Keratinocyte (primary cell): ENCODE data around the gene NR3C2. TPM values are rescaled to one million over a fixed set of nuclear protein-coding genes. Genes with fewer than 3 reads are reported as not detected.

Source experiments
- DNase-seq: peaks from one replicate; pipeline ENCODE4 v3.0.0-alpha.2; 2011; ENCODE audit warnings: low read depth, missing footprints, low spot score
- FAIRE-seq: peaks from 2 replicates; lab custom pipeline; 2011; peaks lifted over from hg19 to GRCh38; lab: Jason Lieb, UNC
- H2AFZ ChIP-seq: 2 replicates; pipeline ENCODE4 v1.6.0; 2012; ENCODE audit warnings: low read length, control low read depth, inconsistent platforms; ENCODE audit not compliant: control insufficient read depth
- H3K27ac ChIP-seq: 2 replicates; pipeline ENCODE4 v1.5.1; 2011; ENCODE audit warnings: low read length; ENCODE audit not compliant: control insufficient read depth, insufficient read depth
- H3K27me3 ChIP-seq: 3 replicates; pipeline ENCODE4 v1.6.0; 2011; ENCODE audit warnings: low read length; ENCODE audit not compliant: control insufficient read depth, insufficient read depth; ENCODE audit errors: extremely low read depth
- H3K36me3 ChIP-seq, 2 experiments: 2 replicates in 1 of 2; 3 replicates in 1 of 2; pipeline ENCODE4 v1.5.1; 2011; ENCODE audit warnings: low read length in 2 of 2, mild to moderate bottlenecking in 1 of 2; ENCODE audit not compliant: control insufficient read depth in 2 of 2, insufficient read depth in 2 of 2; ENCODE audit errors: extremely low read depth in 1 of 2
- H3K4me1 ChIP-seq: 3 replicates; pipeline ENCODE4 v1.5.1; 2011; ENCODE audit warnings: low read length; ENCODE audit not compliant: control insufficient read depth, insufficient read depth; ENCODE audit errors: extremely low read depth
- H3K4me2 ChIP-seq: 3 replicates; pipeline ENCODE4 v1.6.0; 2011; ENCODE audit warnings: low read depth, low read length; ENCODE audit not compliant: control insufficient read depth, insufficient read depth; ENCODE audit errors: extremely low read depth
- H3K4me3 ChIP-seq, 3 experiments: fragments of 200-600 bp in 1 of 3; sonication (generic) in 1 of 3; 2 replicates in 2 of 3; 3 replicates in 1 of 3; pipeline ENCODE4 v1.5.1; 2011 to 2016; ENCODE audit warnings: low read length in 3 of 3, mild to moderate bottlenecking in 3 of 3, control low read depth in 2 of 3, inconsistent platforms in 1 of 3, low read depth in 1 of 3, mixed read lengths in 1 of 3, mixed run types in 1 of 3, moderate library complexity in 1 of 3; ENCODE audit not compliant: control insufficient read depth in 2 of 3, insufficient read depth in 2 of 3; ENCODE audit errors: extremely low read depth in 1 of 3
- H3K79me2 ChIP-seq: 2 replicates; pipeline ENCODE4 v1.6.0; 2012; ENCODE audit warnings: low read length; ENCODE audit not compliant: control insufficient read depth, insufficient read depth
- H3K9ac ChIP-seq: 3 replicates; pipeline ENCODE4 v1.6.0; 2011; ENCODE audit warnings: low read length; ENCODE audit not compliant: control insufficient read depth, insufficient read depth; ENCODE audit errors: extremely low read depth
- H3K9me1 ChIP-seq: 3 replicates; pipeline ENCODE4 v1.6.0; 2011; ENCODE audit warnings: low read length; ENCODE audit not compliant: control insufficient read depth, insufficient read depth; ENCODE audit errors: extremely low read depth
- H3K9me3 ChIP-seq: 2 replicates; pipeline ENCODE4 v1.5.1; 2012; ENCODE audit warnings: low read depth, low read length; ENCODE audit not compliant: control insufficient read depth
- H4K20me1 ChIP-seq: 3 replicates; pipeline ENCODE4 v1.6.0; 2011; ENCODE audit warnings: low read length; ENCODE audit not compliant: control insufficient read depth, insufficient read depth; ENCODE audit errors: extremely low read depth
- CTCF ChIP-seq, 3 experiments: IDR thresholded peaks in 1 of 3; conservative IDR thresholded peaks in 1 of 3; optimal IDR thresholded peaks in 1 of 3; 2 replicates in 2 of 3; 3 replicates in 1 of 3; pipeline versions ENCODE3 to v1.5.1; 2011; ENCODE audit warnings: low read length in 3 of 3, mild to moderate bottlenecking in 3 of 3, moderate library complexity in 2 of 3, control low read depth in 1 of 3, inconsistent platforms in 1 of 3; ENCODE audit not compliant: insufficient read depth in 2 of 3; ENCODE audit errors: extremely low read depth in 1 of 3
- EZH2 ChIP-seq: IDR thresholded peaks from one replicate; pipeline ENCODE4 v1.6.1; 2012; ENCODE audit warnings: inconsistent platforms, mild to moderate bottlenecking, low read length, moderate library complexity
- dilution Hi-C: fragments of 300-500 bp; cut with MboI; formaldehyde crosslinking; loops from one replicate; pipeline ENCODE4 v1.7.0; 2020; ENCODE audit warnings: low sequenced_read_pairs; ENCODE audit not compliant: extremely low pct_ligation_motif_present
- polyA plus RNA-seq, 5 experiments: library from polyadenylated mRNA; depleted of rRNA in 3 of 5; stranded (reverse) in 3 of 5; stranded (forward) in 1 of 5; unstranded in 1 of 5; fragments of >200 nt; gene quantifications; 1 replicate in 1 of 5; 2 replicates in 3 of 5; 3 replicates in 1 of 5; pipeline versions ENCODE4 v1.2.1 to v1.2.3, GENCODE V29; 2011 to 2012; ENCODE audit warnings: missing spikeins in 2 of 5, low read depth in 1 of 5, low replicate concordance in 1 of 5

The NR3C2 gene
- polyA plus RNA-seq, 1 donor (not counting 4 experiments of a cell fraction or from before 2014, with no cell fraction given) = 1.5 TPM

GRCh38 chr4:148081745-148082144 lies 360.5 kb downstream of the NR3C2 start:
- no peak overlapping the region for H3K4me3 ChIP-seq
- H3K36me3 ChIP-seq = peaks cover 1 to 6% of the 10 kb centered on the region in 2 experiments
- TF ChIP-seq CTCF (optimal IDR thresholded peaks at IDR 0.05 in 1 of 3, IDR thresholded peaks at IDR 0.05 in 1 of 3, conservative IDR thresholded peaks at IDR 0.05 in 1 of 3; ENCODE audit: extremely low read depth in 1 of 3, insufficient read depth in 2 of 3, low read length in 3 of 3) (no peak), EZH2 (no peak)
- H2AFZ ChIP-seq = no peak overlapping the region
- dilution Hi-C loops = no loop called here
- H3K27ac ChIP-seq = no peak overlapping the region
- H3K4me2 ChIP-seq = no peak overlapping the region
- no peaks in the 10 kb centered on the region for H3K79me2 ChIP-seq
- H3K9ac ChIP-seq = no peak overlapping the region
- H3K27me3 ChIP-seq = no peaks in the 10 kb centered on the region
- DNase-seq = no peak
- H4K20me1 ChIP-seq = no peaks in the 10 kb centered on the region
- no peaks in the 10 kb centered on the region for H3K4me1 ChIP-seq
- no peak for FAIRE-seq
- H3K9me3 ChIP-seq = no peaks in the 10 kb centered on the region
- H3K9me1 ChIP-seq = no peaks in the 10 kb centered on the region

GRCh38 chr4:148081267-148081666 lies 360.9 kb downstream of the NR3C2 start:
- FAIRE-seq = no peak
- Histone ChIP-seq H3K9ac (no peak overlapping the region), H2AFZ (no peak overlapping the region), H3K36me3 (peaks cover 1 to 6% of the 10 kb centered on the region in 2 experiments), H3K4me3 (no peak overlapping the region), H3K27me3 (no peaks in the 10 kb centered on the region), H3K4me2 (no peak overlapping the region), H4K20me1 (no peaks in the 10 kb centered on the region), H3K27ac (no peak overlapping the region), H3K9me1 (no peaks in the 10 kb centered on the region), H3K9me3 (no peaks in the 10 kb centered on the region), H3K79me2 (no peaks in the 10 kb centered on the region), H3K4me1 (no peaks in the 10 kb centered on the region)
- dilution Hi-C loops = no loop called here
- DNase-seq = no peak
- TF ChIP-seq EZH2 (no peak), CTCF (optimal IDR thresholded peaks at IDR 0.05 in 1 of 3, IDR thresholded peaks at IDR 0.05 in 1 of 3, conservative IDR thresholded peaks at IDR 0.05 in 1 of 3; ENCODE audit: extremely low read depth in 1 of 3, insufficient read depth in 2 of 3, low read length in 3 of 3) (no peak)
